ACHN (cell line): ENCODE measurements around the gene MYL7.
"Not testable (repeated sequence)": the region's sequence is repeated elsewhere in the genome, so short reads cannot be mapped to it uniquely, and the experiment has no call there.

Experiments used
- DNase-seq: peaks from one replicate; pipeline ENCODE4 v3.0.0-alpha.2; 2015
- in situ Hi-C: cut with HindIII; loops from 2 replicates; pipeline ENCODE4 v1.10.0; 2017; ENCODE audit warnings: low sequenced_read_pairs, low pct_ligation_motif_present, low pct_unique_long_range_greater_than_20kb

The MYL7 gene

GRCh38 chr7:44173911-44174693 is 33.0 kb upstream of the MYL7 start:
- DNase-seq: no peak
- in situ Hi-C loops: no loop called here

- in situ Hi-C loops: no loop called here
- DNase-seq: peak; percentile 97
Observed at GRCh38 chr7:44172803-44173424, 31.8 kb upstream of the MYL7 start.

DNA sequence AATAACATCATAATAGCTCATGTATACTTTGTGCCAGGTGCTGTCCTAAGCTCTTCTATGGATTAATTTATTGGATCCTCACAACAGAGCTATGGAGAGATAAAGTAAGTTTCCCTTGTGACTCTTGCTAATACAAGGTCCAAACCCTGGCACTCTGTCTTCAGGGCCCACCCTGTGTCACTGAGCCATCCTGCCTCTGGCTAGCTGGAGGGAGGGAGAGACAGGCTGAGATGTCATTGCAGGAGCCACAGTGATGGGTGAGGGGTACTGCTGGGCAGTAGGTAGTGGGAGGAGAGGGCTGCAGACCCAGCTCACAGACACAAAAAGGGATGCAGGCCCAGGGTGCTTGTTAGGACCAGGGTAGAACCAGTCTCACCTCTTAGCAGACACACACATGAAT is 31.2 kb upstream of the MYL7 start:
- DNase-seq: no peak
- in situ Hi-C loops: no loop called here

DNA sequence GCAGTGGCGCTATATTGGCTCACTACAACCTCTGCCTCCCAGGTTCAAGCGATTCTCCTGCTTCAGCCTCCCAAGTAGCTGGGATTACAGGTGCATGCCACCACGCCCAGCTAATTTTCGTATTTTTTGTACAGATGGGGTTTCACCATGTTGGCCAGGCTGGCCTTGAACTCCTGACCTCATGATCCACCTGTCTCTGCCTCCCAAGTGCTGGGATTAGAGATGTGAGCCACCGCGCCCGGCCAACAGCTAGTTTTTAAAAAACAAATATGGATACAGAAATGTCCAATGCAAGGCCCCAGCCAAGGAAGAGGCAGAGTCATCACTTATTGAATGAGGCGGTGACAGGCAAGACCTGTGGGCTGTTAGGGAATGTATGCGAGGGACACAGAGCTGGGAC is 30.8 kb upstream of the MYL7 start:
- in situ Hi-C loops: not testable (repeated sequence)

GRCh38 chr7:44167920-44168319 is 26.8 kb upstream of the MYL7 start:
- in situ Hi-C loops: no loop called here
- no peak for DNase-seq

More for the DNA sequence above, 30.8 kb upstream of the MYL7 start:
- not testable (repeated sequence) for DNase-seq

DNA sequence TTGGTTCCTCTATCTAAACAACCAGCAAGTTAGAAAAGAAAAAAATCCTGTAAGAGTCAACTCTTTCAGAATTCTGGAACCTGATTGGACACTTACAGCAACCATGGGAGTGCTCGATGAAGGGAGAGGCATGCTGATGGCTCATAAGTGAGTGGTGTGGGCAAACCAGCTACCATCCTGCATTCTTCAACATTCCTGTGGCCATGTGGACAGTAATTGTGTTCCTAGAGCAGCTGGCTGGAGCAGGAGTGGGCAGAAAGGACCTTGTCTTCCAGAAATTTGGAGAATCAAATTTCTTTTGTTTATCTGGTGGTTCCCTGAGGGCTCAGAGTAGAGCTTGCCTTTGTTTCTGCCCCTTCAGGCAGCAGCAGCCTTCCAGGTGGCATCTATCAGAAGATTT is 22.5 kb upstream of the MYL7 start:
- in situ Hi-C loops: no loop called here
- peak; percentile 96 for DNase-seq

GRCh38 chr7:44162785-44163395 is 21.8 kb upstream of the MYL7 start:
- no peak for DNase-seq
- in situ Hi-C loops: no loop called here

GRCh38 chr7:44162179-44162578 is 21.0 kb upstream of the MYL7 start:
- in situ Hi-C loops: no loop called here
- no peak for DNase-seq

- DNase-seq: no peak
- in situ Hi-C loops: no loop called here
Observed at GRCh38 chr7:44161371-44161770, 20.2 kb upstream of the MYL7 start.

- no peak for DNase-seq
- in situ Hi-C loops: no loop called here
Observed at GRCh38 chr7:44159824-44160630, 18.9 kb upstream of the MYL7 start.

DNA sequence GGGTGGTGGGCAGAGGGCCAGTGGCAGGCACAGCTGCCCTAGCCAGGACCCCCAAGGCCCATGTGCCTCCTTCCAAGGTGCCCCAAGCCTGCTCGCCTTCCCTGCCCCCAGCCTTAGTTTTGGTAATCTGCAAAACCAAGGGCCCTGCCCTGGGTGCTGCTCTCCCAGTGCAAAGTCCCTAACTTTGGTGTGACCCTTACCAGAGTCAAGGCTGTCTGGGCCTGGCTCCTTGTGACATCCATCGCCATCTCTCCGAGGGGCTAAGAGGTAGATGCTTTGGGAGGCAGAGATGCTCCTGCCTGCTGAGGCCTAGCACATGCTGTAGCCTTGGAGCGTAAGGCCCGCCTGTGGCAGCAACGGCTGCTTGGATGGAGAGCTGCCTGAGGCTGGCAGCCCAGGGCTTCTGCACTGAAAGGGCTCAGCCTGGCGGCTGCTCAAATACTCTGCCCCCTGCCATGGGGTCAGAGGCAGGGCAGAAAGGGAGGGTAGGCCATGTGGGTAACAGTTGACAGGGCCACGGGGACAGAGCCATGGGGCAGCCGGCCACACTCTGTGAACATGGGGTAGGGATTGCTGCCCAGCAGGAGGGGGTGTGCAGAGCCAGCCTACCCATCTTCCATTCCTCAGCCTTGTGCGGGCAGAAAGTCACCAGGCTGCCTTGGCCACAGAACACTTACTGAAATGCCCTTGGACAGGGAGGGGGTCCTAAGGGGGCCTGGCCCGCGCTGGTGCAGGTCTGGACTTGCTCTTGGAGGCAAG is 17.9 kb upstream of the MYL7 start:
- in situ Hi-C loops: no loop called here
- DNase-seq: no peak

DNA sequence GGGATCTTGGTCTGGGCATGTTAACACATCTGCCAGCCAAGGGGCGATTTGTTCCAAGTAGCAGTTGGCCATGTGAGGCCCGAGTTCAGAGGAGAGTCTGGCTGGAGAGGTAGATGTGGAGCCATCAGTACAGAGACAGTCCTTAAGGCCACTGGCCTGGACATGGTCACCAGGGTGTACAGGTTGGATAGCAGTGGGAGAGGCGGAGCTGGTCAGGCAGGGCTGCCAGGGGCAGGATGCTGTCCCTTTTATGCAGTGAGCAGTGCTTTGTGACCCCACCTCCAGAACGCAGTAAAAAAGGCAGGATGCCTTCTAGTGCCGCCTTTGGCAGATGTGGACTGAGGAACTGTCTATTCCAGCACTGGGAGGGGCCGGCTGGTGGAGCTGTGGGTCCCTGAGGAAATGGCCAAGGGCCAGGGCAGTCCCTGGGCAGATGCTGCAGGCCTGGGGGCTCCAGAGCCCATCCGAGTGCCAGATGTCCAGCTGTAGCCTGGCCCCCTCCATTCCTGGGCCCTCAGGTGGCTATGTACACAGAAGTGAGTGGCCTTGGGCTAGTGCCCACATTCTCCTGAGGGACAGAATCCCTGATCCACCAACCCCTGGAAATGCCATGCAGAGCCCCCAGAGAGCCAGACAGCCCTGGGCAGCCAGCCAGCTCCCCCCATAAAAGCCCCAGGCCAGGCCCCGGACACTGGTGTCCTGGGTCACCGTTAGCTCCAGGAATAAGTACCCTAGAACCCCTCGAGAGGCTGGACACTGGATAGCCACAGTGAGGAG is 17.2 kb upstream of the MYL7 start:
- no peak for DNase-seq
- in situ Hi-C loops: no loop called here

GRCh38 chr7:44157116-44158080 is 16.3 kb upstream of the MYL7 start:
- DNase-seq: no peak
- in situ Hi-C loops: no loop called here

DNA sequence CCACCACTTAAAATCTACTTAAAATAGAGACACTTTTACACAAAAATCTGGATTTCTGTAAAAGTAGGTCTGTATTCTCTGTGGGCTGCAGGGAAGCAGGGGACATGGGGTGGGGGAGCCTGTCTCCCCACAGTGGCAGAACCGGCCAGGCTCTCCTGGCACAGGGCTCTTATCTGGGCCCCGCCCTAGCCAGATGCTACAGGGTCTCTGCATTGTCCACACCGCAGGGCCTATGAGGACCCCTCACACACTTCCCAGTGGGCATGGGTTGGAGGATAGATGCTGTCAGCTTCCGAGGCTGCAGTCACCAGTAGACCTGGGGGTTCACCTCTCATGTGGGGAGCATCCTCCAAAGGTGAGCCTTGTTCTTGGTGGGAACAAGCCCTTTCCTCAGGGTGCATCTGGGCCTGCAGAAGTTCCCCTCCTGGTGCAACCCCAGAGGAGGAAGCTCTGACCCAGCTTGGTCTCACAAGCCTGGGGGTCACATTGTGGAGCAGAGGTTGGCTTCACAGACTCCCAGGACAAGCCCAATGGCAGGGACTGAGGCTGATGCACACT is 15.4 kb upstream of the MYL7 start:
- no peak for DNase-seq
- in situ Hi-C loops: no loop called here

GRCh38 chr7:44155191-44156185 is 14.4 kb upstream of the MYL7 start:
- in situ Hi-C loops: no loop called here
- DNase-seq: no peak
